Right ventricle myocardium superior (tissue), 1 donor: Measurements from ENCODE around the gene KCNK3. TPM values are rescaled to one million over a fixed set of nuclear protein-coding genes. Genes with fewer than 3 reads are reported as not detected.
"Not testable (repeated sequence)": the region's sequence is repeated elsewhere in the genome, so short reads cannot be mapped to it uniquely, and the experiment has no call there.

Experiments
- ATAC-seq: fragments of 200-7000 bp; cut with Tn5 transposase; one replicate; pipeline ENCODE4 v1.9.1; 2020; ENCODE audit warnings: mild to moderate bottlenecking; ENCODE audit not compliant: poor library complexity
- DNase-seq: peaks from one replicate; pipeline ENCODE4 v3.0.0-alpha.2; 2020
- intact Hi-C: fragments of 100-400 bp; cut with DNase I; formaldehyde crosslinking; loops from one replicate; pipeline ENCODE4 v1.11.2; 2022
- total RNA-seq: library from RNA; stranded (reverse); fragmentation: NEBNext Ultra II Directional; extraction: Animal tissue kit (Norgen Biotek cat#: 25700); gene quantifications from one replicate; pipeline ENCODE4 v1.2.1, GENCODE V29; 2021
- donor health status: DM: no; HTN: yes; CAD: no; lungs with severe emphysema.

KCNK3 gene
- total RNA-seq, 1 donor from 2014 or later, result 2.7 TPM

- intact Hi-C loops, result no loop called here
- no peak for ATAC-seq
- no peak for DNase-seq
Observed at GRCh38 chr2:26658691-26659346, 33.7 kb upstream of the KCNK3 start.

GRCh38 chr2:26660363-26660962 is 32.1 kb upstream of the KCNK3 start:
- ATAC-seq (no peak), DNase-seq (no peak)
- intact Hi-C loops, result no loop called here

GRCh38 chr2:26665296-26665695 is 27.2 kb upstream of the KCNK3 start:
- DNase-seq, intact Hi-C loops, ATAC-seq: not testable (repeated sequence)

- DNase-seq, result no peak
- intact Hi-C loops, result no loop called here
- no peak for ATAC-seq
Observed at GRCh38 chr2:26666671-26667070, 25.9 kb upstream of the KCNK3 start.

- DNase-seq, result no peak
- ATAC-seq, result no peak
Observed at GRCh38 chr2:26668041-26668440, 24.5 kb upstream of the KCNK3 start.

DNA sequence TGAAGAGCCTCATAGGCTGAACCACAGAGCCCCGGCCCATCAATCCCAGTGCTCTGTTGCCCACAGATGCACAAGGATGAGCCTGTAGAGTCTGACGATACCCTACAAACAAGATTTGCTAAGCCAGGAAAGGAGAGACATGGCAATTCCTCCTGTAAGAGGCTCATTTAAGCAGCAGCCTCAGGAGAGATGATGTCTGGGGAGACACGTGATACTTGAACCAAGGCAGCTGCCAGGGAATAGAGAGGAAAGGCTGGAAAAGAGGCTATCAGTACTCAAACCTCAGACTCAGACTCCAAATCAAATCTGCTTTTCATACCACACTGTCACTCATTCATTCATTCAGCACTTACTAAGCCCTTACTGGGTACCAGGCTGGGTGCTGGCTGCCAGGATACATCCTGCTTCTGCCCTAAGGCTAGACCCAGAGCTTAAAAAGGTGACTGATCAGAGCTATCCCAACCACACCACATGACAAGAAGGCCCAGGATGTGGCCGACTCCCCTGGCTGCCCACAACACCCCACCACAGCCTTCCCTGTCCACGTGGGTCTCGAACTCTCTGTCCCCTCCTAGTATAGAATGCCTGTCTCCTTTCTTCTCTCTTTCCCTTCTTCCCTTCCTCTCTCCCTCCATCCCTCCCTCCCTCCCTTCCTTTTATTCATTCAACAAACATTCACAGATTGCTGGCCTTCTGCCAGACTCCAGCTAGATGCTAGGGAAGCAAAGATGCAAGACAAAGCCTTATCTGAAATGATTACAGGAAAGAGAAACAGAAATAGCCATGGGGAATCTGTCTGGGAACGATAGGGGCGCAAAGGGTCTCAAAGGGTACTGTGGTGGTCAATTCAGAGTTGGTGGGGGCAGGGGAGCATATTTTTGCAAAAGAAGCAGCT is 23.4 kb upstream of the KCNK3 start:
- no peak for ATAC-seq
- intact Hi-C loops, result no loop called here
- no peak for DNase-seq

More at GRCh38 chr2:26668041-26668440, 24.5 kb upstream of the KCNK3 start:
- intact Hi-C loops, result no loop called here

DNA sequence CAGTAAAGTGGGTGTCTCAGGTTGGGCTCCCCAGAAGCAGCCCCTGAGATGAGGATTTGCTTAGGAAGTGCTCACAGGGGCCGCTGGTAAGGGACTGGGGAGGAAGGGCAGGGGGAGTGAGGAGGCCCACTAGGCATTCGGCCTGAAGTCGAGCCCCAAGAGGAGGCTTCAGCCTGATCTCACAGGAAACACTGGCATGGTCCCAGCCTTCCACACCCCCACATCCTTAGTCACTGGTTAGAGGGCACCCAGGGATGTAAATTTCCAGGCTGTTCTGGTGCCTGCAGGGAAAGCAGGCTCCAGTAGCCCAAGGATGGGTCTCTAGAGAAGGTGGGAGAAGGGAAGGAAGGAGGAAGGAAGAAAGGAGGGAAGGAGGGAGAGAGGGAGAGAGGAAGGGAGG is 22.4 kb upstream of the KCNK3 start:
- intact Hi-C loops, result no loop called here
- no peak for DNase-seq
- ATAC-seq, result no peak

DNA sequence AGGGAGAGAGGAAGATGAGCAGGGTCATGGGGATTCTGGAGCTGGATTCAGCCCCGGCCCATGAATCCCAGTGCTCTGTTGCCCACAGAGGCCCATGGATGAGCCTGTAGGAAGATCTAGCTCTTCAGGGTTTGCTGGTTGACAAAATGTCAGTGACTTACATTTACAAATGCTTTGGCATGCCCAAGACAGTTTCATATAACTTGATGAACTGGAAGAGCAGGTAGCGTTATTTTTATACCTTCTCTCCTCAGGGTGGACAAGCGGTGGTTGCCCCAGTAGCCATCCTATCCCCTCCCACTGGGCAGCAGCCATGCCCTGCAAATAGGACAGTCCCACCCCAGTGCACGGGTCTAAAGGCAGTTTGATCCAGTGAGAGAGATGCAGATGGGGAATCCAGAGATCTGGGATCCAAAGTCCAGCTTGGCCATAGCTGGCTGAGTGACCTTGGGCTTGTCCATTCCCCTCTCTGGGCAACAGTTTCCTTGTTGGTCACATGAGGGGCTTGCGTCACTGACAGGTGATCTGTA is 21.5 kb upstream of the KCNK3 start:
- no peak for ATAC-seq
- intact Hi-C loops, result no loop called here
- DNase-seq, result no peak

- ATAC-seq (no peak), DNase-seq (no peak)
- intact Hi-C loops, result no loop called here
Observed at GRCh38 chr2:26671691-26672090, 20.8 kb upstream of the KCNK3 start.

DNA sequence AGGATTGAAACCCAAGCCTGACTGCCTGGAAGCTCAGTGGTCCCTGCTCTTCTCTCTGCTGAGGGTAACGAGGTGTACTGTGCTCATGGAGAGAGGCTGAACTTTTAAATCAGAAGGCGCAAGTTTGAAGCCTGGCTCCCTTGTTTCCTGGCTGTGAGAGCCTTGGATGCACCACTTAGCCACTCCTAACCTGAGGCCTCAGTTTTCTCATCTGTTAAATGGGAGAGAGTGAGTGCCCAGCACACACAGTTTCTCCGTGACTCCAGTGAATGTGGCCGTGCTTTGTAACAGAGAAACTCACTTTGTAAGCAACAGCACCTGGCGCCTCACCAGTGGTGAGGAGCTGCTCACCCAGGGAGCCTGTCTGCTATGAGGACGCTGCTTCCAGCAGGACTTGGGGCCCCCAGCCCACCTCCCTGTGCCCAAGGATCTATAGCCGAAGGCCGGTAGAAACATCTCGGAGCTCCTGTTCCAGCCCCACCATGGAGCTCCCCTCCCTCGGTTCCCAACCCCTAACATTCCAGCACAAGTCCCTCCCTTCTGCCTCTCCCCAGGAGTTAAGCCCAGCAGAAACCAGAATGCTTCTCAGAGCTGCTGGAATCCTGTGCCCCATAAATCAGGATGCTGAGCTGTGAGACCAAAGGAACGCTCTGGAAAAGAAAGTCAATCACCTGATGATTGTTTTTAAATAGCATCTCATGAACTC is 20.3 kb upstream of the KCNK3 start:
- intact Hi-C loops, result no loop called here
- ATAC-seq (no peak), DNase-seq (no peak)

DNA sequence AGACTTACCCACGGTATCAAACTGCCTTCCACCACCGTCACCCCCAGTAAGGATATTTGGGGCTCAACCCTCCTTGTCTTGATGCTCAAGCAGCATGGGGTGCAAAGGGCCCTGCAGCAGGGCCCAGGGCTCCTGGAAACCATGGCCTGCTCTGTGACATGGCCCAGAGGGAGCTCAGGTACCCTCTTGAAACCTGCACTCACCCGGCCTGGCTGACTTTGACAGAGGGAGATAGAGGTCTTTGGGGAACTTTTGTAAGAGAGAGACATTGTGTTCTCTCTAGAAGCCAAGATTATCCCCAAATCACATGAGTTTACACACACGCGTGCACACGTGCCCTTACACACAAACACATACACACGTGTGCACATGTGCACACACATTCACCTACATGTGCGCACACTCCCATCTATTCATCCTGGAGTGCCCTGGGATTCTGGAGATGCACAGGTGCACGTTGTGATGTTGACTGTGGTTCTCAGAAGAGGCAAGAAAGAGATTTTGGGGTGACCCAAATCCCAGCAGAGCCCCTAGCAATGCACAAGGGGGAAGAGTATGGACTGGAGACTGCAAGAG is 19.6 kb upstream of the KCNK3 start:
- intact Hi-C loops, result no loop called here
- ATAC-seq, result no peak
- no peak for DNase-seq

- ATAC-seq (no peak), DNase-seq (no peak)
- intact Hi-C loops, result no loop called here
Observed at GRCh38 chr2:26674002-26674751, 18.3 kb upstream of the KCNK3 start.

DNA sequence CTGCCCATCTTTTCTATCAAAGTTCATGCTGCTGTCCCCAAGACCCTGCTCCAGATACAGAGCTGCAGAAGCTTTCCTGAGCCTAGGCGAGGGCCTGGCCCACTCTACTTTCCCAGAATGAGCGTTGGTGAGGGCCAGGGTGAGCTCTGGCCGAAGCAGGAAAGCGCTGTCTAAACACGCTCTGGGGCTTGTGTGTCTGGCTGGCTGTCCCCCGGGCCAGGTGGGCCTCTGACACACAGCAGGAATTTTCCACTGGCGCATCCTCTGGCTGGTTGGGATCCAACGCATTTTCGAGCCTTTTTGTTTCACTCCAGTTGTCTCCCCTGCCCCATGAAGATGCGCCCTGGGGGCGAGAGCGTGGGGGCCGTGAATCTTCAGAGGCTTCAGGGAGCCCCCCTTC is 17.8 kb upstream of the KCNK3 start:
- intact Hi-C loops, result no loop called here
- DNase-seq, result no peak
- ATAC-seq, result no peak

- DNase-seq (no peak), ATAC-seq (no peak)
- intact Hi-C loops, result no loop called here
Observed at GRCh38 chr2:26675651-26676255, 16.8 kb upstream of the KCNK3 start.

GRCh38 chr2:26678035-26678434 is 14.5 kb upstream of the KCNK3 start:
- DNase-seq, result no peak
- intact Hi-C loops, result no loop called here
- no peak for ATAC-seq

DNA sequence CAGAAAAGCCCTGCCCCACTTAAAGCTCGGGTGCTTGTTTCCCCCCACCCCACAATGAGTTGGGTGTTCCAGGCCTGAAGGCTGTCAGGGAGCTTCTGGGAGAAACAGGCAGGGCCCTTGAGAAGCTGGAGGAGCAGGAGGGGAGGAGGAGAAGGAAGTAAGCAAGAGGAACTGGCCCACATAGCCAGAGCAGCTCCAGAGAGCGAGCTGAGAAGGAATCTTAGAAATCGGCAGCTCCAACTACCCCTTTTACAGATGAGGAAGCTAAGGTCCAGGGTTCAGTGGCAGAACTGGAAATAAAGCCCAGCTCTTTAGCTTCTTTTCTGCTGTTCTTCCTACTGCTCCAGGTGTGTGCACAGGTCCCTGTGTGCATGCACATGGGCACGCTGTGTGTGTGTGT is 12.7 kb upstream of the KCNK3 start:
- intact Hi-C loops, result no loop called here
- ATAC-seq, result no peak
- no peak for DNase-seq

GRCh38 chr2:26681656-26682055 is 10.9 kb upstream of the KCNK3 start:
- no peak for DNase-seq
- ATAC-seq, result no peak
- intact Hi-C loops, result no loop called here

DNA sequence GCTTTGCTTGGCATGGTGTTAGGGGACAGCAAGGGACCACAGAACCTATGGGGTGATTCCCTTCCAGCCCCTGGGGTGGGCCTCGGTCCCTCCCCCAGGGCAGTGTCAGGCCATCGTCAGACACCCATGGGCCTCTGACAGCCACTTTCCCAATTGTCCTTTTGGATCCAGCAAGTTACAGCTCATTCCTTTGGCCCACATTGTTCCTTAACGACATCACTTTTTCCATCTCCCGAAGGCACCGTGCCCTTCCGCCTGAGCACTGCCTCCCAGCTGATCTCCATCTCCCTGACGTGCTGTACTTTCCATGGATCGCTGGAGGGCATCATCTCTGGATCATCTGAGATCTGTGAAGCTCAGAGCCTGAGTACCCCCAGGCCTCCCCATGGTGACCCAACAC is 10.4 kb upstream of the KCNK3 start:
- no peak for ATAC-seq
- intact Hi-C loops, result no loop called here
- DNase-seq, result no peak
